ENCODE measurements around the gene CCDC102A. TPM values are rescaled to one million over a fixed set of nuclear protein-coding genes. Genes with fewer than 3 reads are reported as not detected.

CCDC102A gene
- total RNA-seq, 4 donors from 2014 or later = 24.4 to 56.6 (median 35.7) TPM

DNA sequence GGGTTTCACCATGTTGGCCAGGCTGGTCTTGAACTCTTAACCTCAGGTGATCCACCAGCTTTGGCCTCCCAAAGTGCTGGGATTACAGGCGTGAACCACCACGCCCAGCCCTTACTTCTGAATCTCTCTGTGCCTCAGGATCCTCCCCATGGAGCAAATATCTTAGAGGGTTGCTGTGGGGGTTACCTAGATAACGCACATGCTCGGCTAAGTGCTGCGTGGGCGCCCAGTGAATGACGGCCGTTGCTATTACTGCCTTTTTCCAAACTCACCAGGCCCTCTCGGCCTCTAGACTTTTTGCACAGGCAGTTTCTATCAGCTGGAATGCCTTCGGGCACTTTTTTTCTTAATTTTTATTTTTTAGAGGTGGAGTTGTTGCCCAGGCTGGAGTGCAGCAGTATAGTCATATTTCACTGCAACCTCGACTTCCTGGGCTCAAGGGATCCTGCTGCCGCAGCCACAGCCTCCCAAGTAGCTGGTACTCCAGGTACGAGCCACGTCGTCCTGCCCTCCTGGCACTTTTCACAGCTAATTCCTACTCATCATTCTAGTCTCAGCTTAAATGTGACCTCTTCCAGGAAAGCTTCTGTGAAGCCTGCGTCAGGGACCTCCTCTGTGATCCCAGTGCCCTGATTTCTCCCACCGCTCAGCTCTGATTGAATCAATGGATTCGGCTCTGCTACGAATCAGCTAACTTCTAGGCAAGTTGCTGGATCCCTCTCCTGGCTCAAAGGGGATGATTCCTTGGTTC, 8.6 kb downstream of the CCDC102A start:
- H3K36me3 ChIP-seq = peaks cover 0 to 29% of the 10 kb centered on the region in 2 donors
- TF ChIP-seq, protein P1, sequence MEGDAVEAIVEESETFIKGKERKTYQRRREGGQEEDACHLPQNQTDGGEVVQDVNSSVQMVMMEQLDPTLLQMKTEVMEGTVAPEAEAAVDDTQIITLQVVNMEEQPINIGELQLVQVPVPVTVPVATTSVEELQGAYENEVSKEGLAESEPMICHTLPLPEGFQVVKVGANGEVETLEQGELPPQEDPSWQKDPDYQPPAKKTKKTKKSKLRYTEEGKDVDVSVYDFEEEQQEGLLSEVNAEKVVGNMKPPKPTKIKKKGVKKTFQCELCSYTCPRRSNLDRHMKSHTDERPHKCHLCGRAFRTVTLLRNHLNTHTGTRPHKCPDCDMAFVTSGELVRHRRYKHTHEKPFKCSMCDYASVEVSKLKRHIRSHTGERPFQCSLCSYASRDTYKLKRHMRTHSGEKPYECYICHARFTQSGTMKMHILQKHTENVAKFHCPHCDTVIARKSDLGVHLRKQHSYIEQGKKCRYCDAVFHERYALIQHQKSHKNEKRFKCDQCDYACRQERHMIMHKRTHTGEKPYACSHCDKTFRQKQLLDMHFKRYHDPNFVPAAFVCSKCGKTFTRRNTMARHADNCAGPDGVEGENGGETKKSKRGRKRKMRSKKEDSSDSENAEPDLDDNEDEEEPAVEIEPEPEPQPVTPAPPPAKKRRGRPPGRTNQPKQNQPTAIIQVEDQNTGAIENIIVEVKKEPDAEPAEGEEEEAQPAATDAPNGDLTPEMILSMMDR (IDR thresholded peaks at IDR 0.05) = no peak
- TF ChIP-seq EP300 (IDR thresholded peaks at IDR 0.05) (no peak), POLR2A (IDR thresholded peaks at IDR 0.05) (no peak), POLR2AphosphoS5 (IDR thresholded peaks at IDR 0.05) (no peak)
- 92 to 95% methylated on average over 8 to 15 of the region's 19 CpGs for WGBS, 2 donors (ENCODE audit: low coverage in 1 of 2)
- no peak overlapping the region for H3K4me3 ChIP-seq
- H3K4me1 ChIP-seq = peaks cover 0 to 38% (median 23%) of the 10 kb centered on the region in 3 donors
- no peaks in the 10 kb centered on the region for H3K27me3 ChIP-seq
- no peaks in the 10 kb centered on the region for H3K9me3 ChIP-seq
- no peak overlapping the region for H3K27ac ChIP-seq
- no peak for ATAC-seq

DNA sequence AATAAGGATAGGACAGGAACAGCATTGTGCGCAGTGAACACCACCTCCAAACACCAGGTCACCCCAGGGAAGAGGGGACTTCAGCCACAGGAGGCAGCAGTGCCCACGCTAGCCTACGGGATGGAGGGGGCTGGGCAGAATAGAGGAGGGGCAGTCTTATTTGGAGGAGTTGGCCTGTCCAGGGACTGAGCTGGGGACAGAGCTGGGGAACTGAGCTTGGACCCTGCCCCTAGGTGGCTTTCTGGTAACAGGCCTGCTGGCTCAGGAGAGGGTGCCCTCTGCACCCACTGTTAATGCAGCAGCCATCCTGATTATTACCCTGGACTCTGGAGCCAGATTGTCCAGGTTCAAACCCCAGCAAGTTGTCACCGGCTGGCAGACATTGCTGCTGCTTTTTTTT, 9.3 kb downstream of the CCDC102A start:
- H3K4me3 ChIP-seq = no peak overlapping the region
- no peak overlapping the region for H3K27ac ChIP-seq
- no peak for ATAC-seq
- H3K4me1 ChIP-seq = peaks cover 0 to 31% (median 17%) of the 10 kb centered on the region in 3 donors
- peaks cover 0 to 36% of the 10 kb centered on the region in 2 donors for H3K36me3 ChIP-seq
- 67 to 83% methylated on average over 1 to 3 of the region's 4 CpGs for WGBS, 2 donors (ENCODE audit: low coverage in 1 of 2)
- no peaks in the 10 kb centered on the region for H3K9me3 ChIP-seq
- TF ChIP-seq, protein P1 (IDR thresholded peaks at IDR 0.05) = no peak
- TF ChIP-seq EP300 (IDR thresholded peaks at IDR 0.05) = no peak
- no peak for TF ChIP-seq POLR2A (IDR thresholded peaks at IDR 0.05)
- no peak for TF ChIP-seq POLR2AphosphoS5 (IDR thresholded peaks at IDR 0.05)
- H3K27me3 ChIP-seq = no peaks in the 10 kb centered on the region

DNA sequence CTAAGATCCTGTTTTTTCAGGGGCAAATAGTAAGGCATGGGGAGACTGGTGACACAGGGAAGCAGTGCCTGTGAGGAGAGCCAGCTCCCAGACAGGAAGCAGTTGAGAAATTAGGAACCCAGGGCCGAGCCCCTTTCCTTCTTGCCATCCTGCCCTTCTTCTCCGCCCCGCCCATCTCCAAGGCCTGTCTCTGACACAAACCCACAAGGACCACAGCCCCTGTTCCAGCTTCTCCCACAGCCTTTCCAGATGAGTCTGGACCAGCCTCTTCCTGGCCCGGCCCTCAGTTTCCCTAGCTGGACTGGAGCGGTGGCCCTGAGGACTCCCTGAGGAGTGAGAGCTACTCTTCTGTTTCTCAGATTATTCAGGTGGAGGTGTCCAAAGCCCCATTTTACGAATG, 9.9 kb downstream of the CCDC102A start:
- Histone ChIP-seq H3K27me3 (no peaks in the 10 kb centered on the region), H3K36me3 (peaks cover 0 to 41% of the 10 kb centered on the region in 2 donors), H3K9me3 (no peaks in the 10 kb centered on the region), H3K4me3 (no peak overlapping the region), H3K4me1 (peaks cover 0 to 25% (median 17%) of the 10 kb centered on the region in 3 donors), H3K27ac (no peak overlapping the region)
- TF ChIP-seq POLR2AphosphoS5 (IDR thresholded peaks at IDR 0.05) = no peak
- no peak for TF ChIP-seq EP300 (IDR thresholded peaks at IDR 0.05)
- TF ChIP-seq POLR2A (IDR thresholded peaks at IDR 0.05) = no peak
- TF ChIP-seq, protein P1 (IDR thresholded peaks at IDR 0.05) = no peak
- whole genome bisulfite sequencing, 2 donors (ENCODE audit: low coverage in 1 of 2) = 63 to 88% methylated on average over 2 to 3 of the region's 6 CpGs
- no peak for ATAC-seq

DNA sequence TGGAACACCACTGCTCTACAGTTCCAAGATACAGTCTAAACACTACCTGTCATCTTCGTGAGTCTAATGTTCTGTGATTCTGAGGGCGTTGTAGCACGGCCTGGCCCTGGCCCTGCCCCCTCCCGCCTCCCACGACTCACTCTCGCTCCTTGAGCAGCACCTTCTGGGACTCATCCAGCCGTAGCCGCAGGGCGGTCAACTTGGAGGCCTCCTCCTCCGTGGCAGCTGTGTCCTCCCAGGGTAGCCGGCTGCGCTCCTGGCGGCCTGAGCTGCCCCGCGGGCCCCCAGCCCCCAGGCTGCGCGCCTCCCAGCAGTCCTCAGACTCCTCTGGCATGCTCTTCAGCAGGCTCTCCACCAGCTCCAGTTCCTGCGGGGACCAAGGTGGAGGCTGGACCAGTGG, 10.6 kb downstream of the CCDC102A start:
- H3K36me3 ChIP-seq = peaks cover 0 to 48% of the 10 kb centered on the region in 2 donors
- no peaks in the 10 kb centered on the region for H3K9me3 ChIP-seq
- TF ChIP-seq POLR2AphosphoS5 (IDR thresholded peaks at IDR 0.05) = no peak
- TF ChIP-seq, protein P1 (IDR thresholded peaks at IDR 0.05) = no peak
- no peak for TF ChIP-seq POLR2A (IDR thresholded peaks at IDR 0.05)
- TF ChIP-seq EP300 (IDR thresholded peaks at IDR 0.05) = no peak
- 67 to 71% methylated on average over 2 to 10 of the region's 18 CpGs for WGBS, 2 donors (ENCODE audit: low coverage in 1 of 2)
- H3K4me3 ChIP-seq = no peak overlapping the region
- H3K27me3 ChIP-seq = no peaks in the 10 kb centered on the region
- no peak overlapping the region for H3K27ac ChIP-seq
- peaks cover 0 to 18% (median 13%) of the 10 kb centered on the region in 3 donors for H3K4me1 ChIP-seq
- ATAC-seq = no peak

DNA sequence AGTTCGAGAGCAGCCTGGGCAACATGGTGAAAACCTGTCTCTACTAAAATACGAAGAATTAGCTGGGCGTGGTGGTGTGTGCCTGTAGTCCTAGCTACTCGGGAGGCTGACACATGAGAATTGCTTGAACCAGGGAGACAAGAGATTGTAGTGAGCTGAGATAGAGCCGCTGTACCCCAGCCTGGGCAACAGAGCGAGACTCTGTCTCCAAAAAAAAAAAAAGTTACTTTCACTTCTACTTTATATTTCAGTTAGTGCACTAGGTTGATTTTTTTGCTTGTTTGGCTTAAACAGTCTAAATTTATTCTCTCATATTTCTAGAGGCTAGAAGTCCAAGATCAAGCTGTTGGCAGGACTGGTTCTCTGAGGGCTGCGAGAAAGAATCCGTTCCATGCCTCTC, 13.4 kb downstream of the CCDC102A start:
- WGBS, 2 donors (ENCODE audit: low coverage in 1 of 2) = 78 to 91% methylated on average over 4 to 7 of the region's 8 CpGs
- H3K4me1 ChIP-seq = peaks cover 0 to 7% (median 0%) of the 10 kb centered on the region in 3 donors

More for the DNA sequence above, 13.4 kb downstream of the CCDC102A start:
- H3K27ac ChIP-seq = no peak overlapping the region
- H3K9me3 ChIP-seq = no peaks in the 10 kb centered on the region
- H3K36me3 ChIP-seq = peaks cover 0 to 61% of the 10 kb centered on the region in 2 donors
- TF ChIP-seq EP300 (IDR thresholded peaks at IDR 0.05) (no peak), POLR2AphosphoS5 (IDR thresholded peaks at IDR 0.05) (no peak), POLR2A (IDR thresholded peaks at IDR 0.05) (no peak)
- TF ChIP-seq, protein P1 (IDR thresholded peaks at IDR 0.05) = no peak
- no peaks in the 10 kb centered on the region for H3K27me3 ChIP-seq
- no peak for ATAC-seq
- no peak overlapping the region for H3K4me3 ChIP-seq

Data from gastroesophageal sphincter (tissue), 4 donors.